NCI-H128 (cell line): ENCODE data around the gene ADGRL2.

Experiments
- DNase-seq: peaks from one replicate; lab custom pipeline; 2025; ENCODE audit not compliant: unreplicated experiment; lab: John Stamatoyannopoulos, UW

ADGRL2 gene

GRCh38 chr1:81976539-81976938 lies 175.8 kb downstream of the ADGRL2 start:
- DNase-seq: no peak

GRCh38 chr1:81978945-81979344 lies 178.2 kb downstream of the ADGRL2 start:
- DNase-seq: no peak

- DNase-seq: no peak
Observed at GRCh38 chr1:81982523-81982922, 181.8 kb downstream of the ADGRL2 start.

GRCh38 chr1:81989524-81989923 lies 188.8 kb downstream of the ADGRL2 start:
- DNase-seq: no peak

- no peak for DNase-seq
Observed at GRCh38 chr1:81990241-81990640, 189.5 kb downstream of the ADGRL2 start.

GRCh38 chr1:81998165-81998564 lies 197.4 kb downstream of the ADGRL2 start:
- no peak for DNase-seq

GRCh38 chr1:81999364-81999763 lies 198.6 kb downstream of the ADGRL2 start:
- DNase-seq: no peak

GRCh38 chr1:82000221-82000620 lies 199.5 kb downstream of the ADGRL2 start:
- DNase-seq: no peak

- no peak for DNase-seq
Observed at GRCh38 chr1:82001345-82001744, 200.6 kb downstream of the ADGRL2 start.

- no peak for DNase-seq
Observed at GRCh38 chr1:82007804-82008203, 207.1 kb downstream of the ADGRL2 start.

- no peak for DNase-seq
Observed at GRCh38 chr1:82013702-82014101, 213.0 kb downstream of the ADGRL2 start.

- no peak for DNase-seq
Observed at GRCh38 chr1:82015444-82015843, 214.7 kb downstream of the ADGRL2 start.

GRCh38 chr1:82018319-82018718 lies 217.6 kb downstream of the ADGRL2 start:
- DNase-seq: no peak

- no peak for DNase-seq
Observed at GRCh38 chr1:82019508-82019907, 218.8 kb downstream of the ADGRL2 start.

GRCh38 chr1:82030830-82031229 lies 230.1 kb downstream of the ADGRL2 start:
- DNase-seq: no peak

- DNase-seq: no peak
Observed at GRCh38 chr1:82032068-82032467, 231.3 kb downstream of the ADGRL2 start.

- no peak for DNase-seq
Observed at GRCh38 chr1:82034812-82035211, 234.1 kb downstream of the ADGRL2 start.
